HEK293 (cell line): ENCODE results near the gene NCDN.

Experiments
- CTCF ChIA-PET: fragments of 350-600 bp; formaldehyde crosslinking; extraction: SDS; loops from one replicate; lab custom pipeline; 2021; ENCODE audit warnings: antibody characterized with exemption; lab: Yijun Ruan, JAX
- POLR2A ChIA-PET: fragments of 300-600 bp; formaldehyde crosslinking; extraction: SDS; loops from one replicate; lab custom pipeline; 2020; ENCODE audit warnings: antibody characterized with exemption, inconsistent platforms; lab: Yijun Ruan, JAX
- H3K27ac ChIP-seq: fragments of 200-500 bp; sonication (Bioruptor generic); 2 replicates; pipeline ENCODE4 v1.5.1; 2014; ENCODE audit warnings: low read depth, low read length, control low read depth, inconsistent platforms; ENCODE audit errors: extremely low read depth
- H3K36me3 ChIP-seq, 2 experiments: fragments of 200-500 bp in 1 of 2; sonication (Bioruptor generic) in 1 of 2; 1 replicate in 1 of 2; 2 replicates in 1 of 2; pipeline ENCODE4 v1.5.1; 2014 to 2017; ENCODE audit warnings: inconsistent platforms in 2 of 2, low read length in 2 of 2; ENCODE audit not compliant: control insufficient read depth in 2 of 2, insufficient read depth in 1 of 2
- H3K4me1 ChIP-seq: fragments of 200-500 bp; sonication (Bioruptor generic); 2 replicates; pipeline ENCODE4 v1.5.1; 2014; ENCODE audit warnings: mild to moderate bottlenecking, low read length, inconsistent platforms; ENCODE audit not compliant: control insufficient read depth, insufficient read depth
- H3K4me3 ChIP-seq: 2 replicates; pipeline ENCODE4 v1.5.1; 2011; ENCODE audit warnings: low read depth, mild to moderate bottlenecking, control low read depth, low read length, moderate library complexity
- H3K9me3 ChIP-seq: fragments of 200-500 bp; sonication (Bioruptor generic); 2 replicates; pipeline ENCODE4 v1.5.1; 2014; ENCODE audit warnings: low read depth, low read length, inconsistent platforms; ENCODE audit not compliant: control insufficient read depth, insufficient read depth
- FEZF1 ChIP-seq: fragments of 450-650 bp; formaldehyde crosslinking; IDR thresholded peaks from 2 replicates; pipeline ENCODE4 v1.5.1; 2016; ENCODE audit warnings: missing biosample characterization, missing genetic modification characterization
- GLI4 ChIP-seq: fragments of 450-650 bp; formaldehyde crosslinking; IDR thresholded peaks from 2 replicates; pipeline ENCODE4 v1.5.1; 2016; ENCODE audit warnings: missing biosample characterization, missing genetic modification characterization
- HOXA7 ChIP-seq: sonication (generic); formaldehyde crosslinking; IDR thresholded peaks from 2 replicates; pipeline ENCODE4 v1.8.1; 2022; ENCODE audit warnings: missing genetic modification reagents, borderline replicate concordance
- KLF10 ChIP-seq: fragments of 450-650 bp; IDR thresholded peaks from 2 replicates; pipeline ENCODE4 v1.5.1; 2018; ENCODE audit warnings: missing biosample characterization, mild to moderate bottlenecking, missing genetic modification characterization
- KLF8 ChIP-seq: fragments of 450-650 bp; formaldehyde crosslinking; IDR thresholded peaks from 2 replicates; pipeline ENCODE4 v1.5.1; 2016; ENCODE audit warnings: missing biosample characterization, missing genetic modification characterization
- MYNN ChIP-seq: fragments of 450-650 bp; formaldehyde crosslinking; IDR thresholded peaks from 2 replicates; pipeline ENCODE4 v1.5.1; 2016; ENCODE audit warnings: missing biosample characterization, missing genetic modification characterization, borderline replicate concordance
- PRDM1 ChIP-seq: fragments of 450-650 bp; formaldehyde crosslinking; IDR thresholded peaks from 2 replicates; pipeline ENCODE4; 2016; ENCODE audit warnings: missing biosample characterization, missing genetic modification characterization
- SETDB1 ChIP-seq: IDR thresholded peaks from one replicate; pipeline ENCODE4 v1.6.1; 2017; ENCODE audit warnings: mild to moderate bottlenecking, low read length, moderate library complexity, mixed read lengths; ENCODE audit not compliant: insufficient read length
- SP7 ChIP-seq: fragments of 450-650 bp; formaldehyde crosslinking; IDR thresholded peaks from 2 replicates; pipeline ENCODE4 v1.5.1; 2016; ENCODE audit warnings: missing biosample characterization, missing genetic modification characterization
- TRIM28 ChIP-seq: IDR thresholded peaks from 2 replicates; pipeline ENCODE4 v1.6.1; 2011; ENCODE audit warnings: low read length, control low read depth, borderline replicate concordance
- ZBTB8A ChIP-seq: fragments of 450-650 bp; formaldehyde crosslinking; IDR thresholded peaks from 2 replicates; pipeline ENCODE4 v1.5.1; 2016; ENCODE audit warnings: missing biosample characterization, missing genetic modification characterization
- ZNF10 ChIP-seq: fragments of 450-650 bp; formaldehyde crosslinking; IDR thresholded peaks from 2 replicates; pipeline ENCODE4 v1.5.1; 2017; ENCODE audit warnings: missing biosample characterization, missing genetic modification characterization
- ZNF114 ChIP-seq: fragments of 450-650 bp; formaldehyde crosslinking; IDR thresholded peaks from 2 replicates; pipeline ENCODE4 v1.5.0; 2017; ENCODE audit warnings: missing biosample characterization, missing genetic modification characterization
- ZNF239 ChIP-seq: fragments of 450-650 bp; formaldehyde crosslinking; IDR thresholded peaks from 2 replicates; pipeline ENCODE4 v1.5.1; 2016; ENCODE audit warnings: missing biosample characterization, missing genetic modification characterization
- ZNF292 ChIP-seq: fragments of 450-650 bp; formaldehyde crosslinking; IDR thresholded peaks from 2 replicates; pipeline ENCODE4 v1.5.1; 2016; ENCODE audit warnings: low read depth, missing biosample characterization, missing genetic modification characterization, borderline replicate concordance
- ZNF324 ChIP-seq: fragments of 450-650 bp; formaldehyde crosslinking; IDR thresholded peaks from 2 replicates; pipeline ENCODE4 v1.5.1; 2016; ENCODE audit warnings: missing biosample characterization, missing genetic modification characterization
- ZNF391 ChIP-seq: fragments of 450-650 bp; formaldehyde crosslinking; IDR thresholded peaks from 2 replicates; pipeline ENCODE4 v1.5.1; 2016; ENCODE audit warnings: low read depth, missing biosample characterization, missing genetic modification characterization, borderline replicate concordance
- ZNF423 ChIP-seq: fragments of 450-650 bp; formaldehyde crosslinking; IDR thresholded peaks from 2 replicates; pipeline ENCODE4 v1.5.1; 2016; ENCODE audit warnings: missing biosample characterization, missing genetic modification characterization
- ZNF560 ChIP-seq: fragments of 450-650 bp; formaldehyde crosslinking; IDR thresholded peaks from 2 replicates; pipeline ENCODE4 v1.5.1; 2017; ENCODE audit warnings: missing biosample characterization, missing genetic modification characterization, borderline replicate concordance
- ZNF585B ChIP-seq: fragments of 450-650 bp; formaldehyde crosslinking; IDR thresholded peaks from 2 replicates; pipeline ENCODE4 v1.5.1; 2016; ENCODE audit warnings: missing biosample characterization, missing genetic modification characterization
- ZNF600 ChIP-seq: fragments of 450-650 bp; formaldehyde crosslinking; IDR thresholded peaks from 2 replicates; pipeline ENCODE4 v1.5.1; 2016; ENCODE audit warnings: missing biosample characterization, missing genetic modification characterization
- ZNF623 ChIP-seq: fragments of 450-650 bp; formaldehyde crosslinking; IDR thresholded peaks from 2 replicates; pipeline ENCODE4 v1.5.1; 2016; ENCODE audit warnings: missing biosample characterization, missing genetic modification characterization
- ZNF626 ChIP-seq: fragments of 450-650 bp; sonication (Bioruptor Pico); formaldehyde crosslinking; IDR thresholded peaks from 2 replicates; pipeline ENCODE4 v1.5.1; 2018; ENCODE audit warnings: missing biosample characterization, missing genetic modification characterization, inconsistent platforms
- ZNF654 ChIP-seq: fragments of 450-650 bp; formaldehyde crosslinking; IDR thresholded peaks from 2 replicates; pipeline ENCODE4 v1.5.1; 2016; ENCODE audit warnings: low read depth, missing biosample characterization, missing genetic modification characterization
- ZNF660 ChIP-seq: fragments of 450-650 bp; IDR thresholded peaks from 2 replicates; pipeline ENCODE4 v1.5.1; 2018; ENCODE audit warnings: missing biosample characterization, mild to moderate bottlenecking, missing genetic modification characterization
- ZNF701 ChIP-seq: fragments of 450-650 bp; formaldehyde crosslinking; IDR thresholded peaks from 2 replicates; pipeline ENCODE4 v1.5.1; 2016; ENCODE audit warnings: missing biosample characterization, missing genetic modification characterization
- ZNF785 ChIP-seq: fragments of 450-650 bp; formaldehyde crosslinking; IDR thresholded peaks from 2 replicates; pipeline ENCODE4 v1.5.1; 2016; ENCODE audit warnings: missing biosample characterization, missing genetic modification characterization
- ZSCAN16 ChIP-seq: fragments of 450-650 bp; formaldehyde crosslinking; IDR thresholded peaks from 2 replicates; pipeline ENCODE4 v1.5.1; 2016; ENCODE audit warnings: missing biosample characterization, missing genetic modification characterization
- TF ChIP-seq, protein P1 (sequence below): fragments of 450-650 bp; formaldehyde crosslinking; IDR thresholded peaks from 2 replicates; pipeline ENCODE4 v1.5.1; 2017; ENCODE audit warnings: missing biosample characterization, missing genetic modification characterization
- TF ChIP-seq, protein P2 (sequence below): fragments of 450-650 bp; formaldehyde crosslinking; IDR thresholded peaks from 2 replicates; pipeline ENCODE4 v1.5.1; 2016; ENCODE audit warnings: missing biosample characterization, missing genetic modification characterization

Gene NCDN

DNA sequence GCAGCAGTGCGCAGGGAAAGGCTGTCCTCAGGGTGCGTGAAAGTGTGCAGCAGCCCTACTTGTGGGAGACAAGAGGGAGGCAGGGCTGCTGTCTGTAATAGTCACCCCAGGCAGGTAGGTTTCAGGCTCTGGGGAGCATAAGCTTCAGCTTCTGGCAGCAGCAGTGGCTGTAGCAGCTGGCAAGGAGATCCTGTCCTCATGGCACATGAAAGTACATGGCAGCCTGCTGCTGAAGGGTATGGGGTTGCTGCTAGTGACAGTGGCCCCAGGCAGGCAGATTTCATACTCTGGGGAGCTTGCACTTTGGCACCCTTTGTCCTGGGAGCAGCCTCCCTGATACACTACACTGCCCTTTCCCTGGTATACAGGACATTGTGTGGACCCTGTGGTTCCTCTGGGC is 26.7 kb upstream of the NCDN start:
- CTCF ChIA-PET = no interaction called here
- no peak for TF ChIP-seq ZNF701
- TF ChIP-seq PRDM1 (tag by site-specific recombination) = no peak
- no peak for TF ChIP-seq ZBTB8A (tag by site-specific recombination)
- TF ChIP-seq, protein P1, sequence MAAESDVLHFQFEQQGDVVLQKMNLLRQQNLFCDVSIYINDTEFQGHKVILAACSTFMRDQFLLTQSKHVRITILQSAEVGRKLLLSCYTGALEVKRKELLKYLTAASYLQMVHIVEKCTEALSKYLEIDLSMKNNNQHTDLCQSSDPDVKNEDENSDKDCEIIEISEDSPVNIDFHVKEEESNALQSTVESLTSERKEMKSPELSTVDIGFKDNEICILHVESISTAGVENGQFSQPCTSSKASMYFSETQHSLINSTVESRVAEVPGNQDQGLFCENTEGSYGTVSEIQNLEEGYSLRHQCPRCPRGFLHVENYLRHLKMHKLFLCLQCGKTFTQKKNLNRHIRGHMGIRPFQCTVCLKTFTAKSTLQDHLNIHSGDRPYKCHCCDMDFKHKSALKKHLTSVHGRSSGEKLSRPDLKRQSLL (tag by site-specific recombination) = no peak
- TF ChIP-seq ZNF324 (tag by site-specific recombination) = no peak
- TF ChIP-seq GLI4 (tag by site-specific recombination) = no peak
- TF ChIP-seq MYNN (tag by site-specific recombination) = no peak
- no peak for TF ChIP-seq ZNF239 (tag by site-specific recombination)
- no peak for TF ChIP-seq ZNF391 (tag by site-specific recombination)
- no peak for TF ChIP-seq SP7
- TF ChIP-seq ZNF585B (tag by site-specific recombination) = no peak
- TF ChIP-seq ZNF423 (tag by site-specific recombination) = no peak
- TF ChIP-seq ZNF560 (tag by site-specific recombination) = no peak
- TF ChIP-seq FEZF1 = no peak
- no peak for TF ChIP-seq ZNF623 (tag by site-specific recombination)
- no peak for TF ChIP-seq ZNF654 (tag by site-specific recombination)
- no peak for TF ChIP-seq ZNF660 (tag by site-specific recombination)
- no peak for TF ChIP-seq KLF10 (tag by site-specific recombination)
- TF ChIP-seq, all 188 proteins: peak for 0
- Histone ChIP-seq H3K4me1 (no peaks in the 10 kb centered on the region), H3K9me3 (no peaks in the 10 kb centered on the region), H3K27ac (no peak overlapping the region), H3K4me3 (no peak overlapping the region), H3K36me3 (peaks cover 0 to 21% of the 10 kb centered on the region in 2 experiments; a peak in 2 of 3 replicates)
- POLR2A ChIA-PET = no interaction called here

DNA sequence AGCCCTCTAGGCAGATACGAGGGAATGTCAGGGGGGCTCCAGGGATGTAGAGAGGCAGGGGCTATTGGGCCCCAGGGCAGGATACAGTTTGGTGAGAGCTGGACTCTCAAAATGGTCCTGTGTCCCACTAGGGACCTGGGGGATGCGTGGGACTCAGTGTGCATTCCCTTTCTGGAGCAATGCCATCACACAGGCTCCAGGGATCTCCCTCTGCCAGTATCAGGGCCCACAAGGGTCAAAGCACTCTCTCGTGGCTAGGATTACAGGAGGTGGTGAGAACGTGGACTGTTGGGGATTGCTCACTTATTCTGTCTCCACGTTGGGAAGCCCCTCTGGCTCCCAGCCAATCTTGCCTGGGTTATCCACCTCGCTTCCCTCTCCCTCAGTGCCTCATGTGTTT is 26.2 kb upstream of the NCDN start:
- H3K9me3 ChIP-seq = no peaks in the 10 kb centered on the region
- H3K4me1 ChIP-seq = no peaks in the 10 kb centered on the region
- no peak overlapping the region for H3K27ac ChIP-seq
- no peak overlapping the region for H3K4me3 ChIP-seq
- H3K36me3 ChIP-seq = peaks cover 0 to 23% of the 10 kb centered on the region in 2 experiments; a peak in 2 of 3 replicates
- CTCF ChIA-PET = interaction anchor here (0.7 kb wide), 1 partner anchor 33 kb away, joined by 3 read pairs; no protein-coding TSS in a partner anchor
- POLR2A ChIA-PET = no interaction called here
- no peak for TF ChIP-seq KLF8 (tag by site-specific recombination)
- no peak for TF ChIP-seq ZNF114 (tag by site-specific recombination)
- no peak for TF ChIP-seq ZNF785 (tag by site-specific recombination)
- TF ChIP-seq ZSCAN16 = no peak
- TF ChIP-seq HOXA7 = no peak
- no peak for TF ChIP-seq ZNF423 (tag by site-specific recombination)
- no peak for TF ChIP-seq SETDB1
- no peak for TF ChIP-seq ZNF626 (tag by site-specific recombination)
- TF ChIP-seq, protein P2, sequence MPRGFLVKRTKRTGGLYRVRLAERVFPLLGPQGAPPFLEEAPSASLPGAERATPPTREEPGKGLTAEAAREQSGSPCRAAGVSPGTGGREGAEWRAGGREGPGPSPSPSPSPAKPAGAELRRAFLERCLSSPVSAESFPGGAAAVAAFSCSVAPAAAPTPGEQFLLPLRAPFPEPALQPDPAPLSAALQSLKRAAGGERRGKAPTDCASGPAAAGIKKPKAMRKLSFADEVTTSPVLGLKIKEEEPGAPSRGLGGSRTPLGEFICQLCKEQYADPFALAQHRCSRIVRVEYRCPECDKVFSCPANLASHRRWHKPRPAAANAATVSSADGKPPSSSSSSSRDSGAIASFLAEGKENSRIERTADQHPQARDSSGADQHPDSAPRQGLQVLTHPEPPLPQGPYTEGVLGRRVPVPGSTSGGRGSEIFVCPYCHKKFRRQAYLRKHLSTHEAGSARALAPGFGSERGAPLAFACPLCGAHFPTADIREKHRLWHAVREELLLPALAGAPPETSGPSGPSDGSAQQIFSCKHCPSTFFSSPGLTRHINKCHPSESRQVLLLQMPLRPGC = no peak
- TF ChIP-seq TRIM28 = no peak
- no peak for TF ChIP-seq ZNF292 (tag by site-specific recombination)
- no peak for TF ChIP-seq ZNF600 (tag by site-specific recombination)
- TF ChIP-seq ZNF10 (tag by site-specific recombination) = no peak
- TF ChIP-seq, all 188 proteins: peak for 0
